H9 (cell line): ENCODE data around the gene COL27A1. TPM values are rescaled to one million over a fixed set of nuclear protein-coding genes. Genes with fewer than 3 reads are reported as not detected.

Experiments
- DNase-seq: peaks from one replicate; pipeline ENCODE4 v3.0.0-alpha.2; 2017
- H2AFZ ChIP-seq: one replicate; pipeline ENCODE4 v1.6.1; 2013; ENCODE audit warnings: mild to moderate bottlenecking, low read length, control low read depth, moderate library complexity
- H2AK5ac ChIP-seq: 2 replicates; pipeline ENCODE4 v1.6.1; 2013; ENCODE audit warnings: low read length, control low read depth, mixed read lengths; ENCODE audit not compliant: insufficient read length
- H2BK120ac ChIP-seq: one replicate; pipeline ENCODE4 v1.6.1; 2013; ENCODE audit warnings: low read depth, mild to moderate bottlenecking, low read length, control low read depth, inconsistent platforms; ENCODE audit not compliant: poor library complexity, severe bottlenecking
- H2BK12ac ChIP-seq: 2 replicates; pipeline ENCODE4 v1.6.1; 2013; ENCODE audit warnings: low read length, control low read depth, mixed read lengths, low read depth; ENCODE audit not compliant: insufficient read length
- H2BK15ac ChIP-seq: 2 replicates; pipeline ENCODE4 v1.6.1; 2013; ENCODE audit warnings: low read depth, low read length, control low read depth
- H2BK20ac ChIP-seq: one replicate; pipeline ENCODE4 v1.6.1; 2013; ENCODE audit warnings: low read depth, mild to moderate bottlenecking, low read length, control low read depth, inconsistent platforms; ENCODE audit not compliant: poor library complexity, severe bottlenecking
- H2BK5ac ChIP-seq: 2 replicates; pipeline ENCODE4 v1.6.1; 2013; ENCODE audit warnings: low read length, control low read depth, mixed read lengths; ENCODE audit not compliant: insufficient read length
- H3K14ac ChIP-seq: 2 replicates; pipeline ENCODE4 v1.6.1; 2013; ENCODE audit warnings: low read length, control low read depth; ENCODE audit not compliant: insufficient read depth
- H3K18ac ChIP-seq: 2 replicates; pipeline ENCODE4 v1.6.1; 2013; ENCODE audit warnings: low read depth, mild to moderate bottlenecking, mixed read lengths, low read length, control low read depth; ENCODE audit not compliant: insufficient read length
- H3K23ac ChIP-seq: 2 replicates; pipeline ENCODE4 v1.6.1; 2013; ENCODE audit warnings: low read length, control low read depth, mixed read lengths, low read depth; ENCODE audit not compliant: insufficient read length
- H3K23me2 ChIP-seq: 2 replicates; pipeline ENCODE4 v1.6.1; 2013; ENCODE audit warnings: low read depth, mild to moderate bottlenecking, mixed read lengths, low read length, control low read depth; ENCODE audit not compliant: insufficient read length, poor library complexity, severe bottlenecking
- H3K27ac ChIP-seq: 2 replicates; pipeline ENCODE4 v1.5.1; 2013; ENCODE audit warnings: low read length, control low read depth, mixed read lengths, low read depth; ENCODE audit not compliant: insufficient read length
- H3K27me3 ChIP-seq: 2 replicates; pipeline ENCODE4 v1.6.1; 2013; ENCODE audit warnings: low read length, control low read depth, inconsistent platforms; ENCODE audit not compliant: insufficient read depth
- H3K4ac ChIP-seq: 2 replicates; pipeline ENCODE4 v1.6.1; 2013; ENCODE audit warnings: low read depth, mild to moderate bottlenecking, control low read depth, inconsistent platforms, low read length, moderate library complexity
- H3K4me1 ChIP-seq: 2 replicates; pipeline ENCODE4 v1.6.1; 2013; ENCODE audit warnings: low read length, control low read depth, inconsistent platforms; ENCODE audit not compliant: insufficient read depth
- H3K4me2 ChIP-seq: 2 replicates; pipeline ENCODE4 v1.6.1; 2013; ENCODE audit warnings: low read length, control low read depth, mixed read lengths; ENCODE audit not compliant: insufficient read length, insufficient read depth
- H3K56ac ChIP-seq: 2 replicates; pipeline ENCODE4 v1.6.1; 2013; ENCODE audit warnings: low read depth, mild to moderate bottlenecking, mixed read lengths, low read length, control low read depth; ENCODE audit not compliant: insufficient read length
- H3K79me1 ChIP-seq: 2 replicates; pipeline ENCODE4 v1.6.1; 2013; ENCODE audit warnings: low read depth, mild to moderate bottlenecking, moderate library complexity, low read length, control low read depth, inconsistent platforms; ENCODE audit not compliant: insufficient read depth, poor library complexity, severe bottlenecking
- H3K79me2 ChIP-seq: 2 replicates; pipeline ENCODE4 v1.6.1; 2013; ENCODE audit warnings: low read length, control low read depth, inconsistent platforms; ENCODE audit not compliant: insufficient read depth
- H3K9ac ChIP-seq: 2 replicates; pipeline ENCODE4 v1.6.1; 2013; ENCODE audit warnings: low read length, control low read depth, mixed read lengths; ENCODE audit not compliant: insufficient read length; ENCODE audit errors: extremely low read depth
- H3K9me3 ChIP-seq: one replicate; pipeline ENCODE4 v1.6.1; 2013; ENCODE audit warnings: low read depth, low read length, inconsistent platforms; ENCODE audit not compliant: control insufficient read depth
- H3T11ph ChIP-seq: one replicate; pipeline ENCODE4 v1.6.1; 2013; ENCODE audit warnings: mild to moderate bottlenecking, low read length, control low read depth, inconsistent platforms
- H4K20me1 ChIP-seq: one replicate; pipeline ENCODE4 v1.6.1; 2013; ENCODE audit not compliant: control insufficient read depth, insufficient read length, insufficient read depth
- H4K5ac ChIP-seq: 2 replicates; pipeline ENCODE4 v1.6.1; 2013; ENCODE audit warnings: low read depth, mild to moderate bottlenecking, mixed read lengths, low read length, control low read depth; ENCODE audit not compliant: insufficient read length
- H4K8ac ChIP-seq: replicated peaks from 2 replicates; pipeline ENCODE4 v1.6.1; 2013; ENCODE audit warnings: low read length, control low read depth, mixed read lengths, low read depth; ENCODE audit not compliant: insufficient read length
- H4K91ac ChIP-seq: 2 replicates; pipeline ENCODE4 v1.6.1; 2013; ENCODE audit warnings: low read depth, mild to moderate bottlenecking, moderate library complexity, mixed read lengths, low read length, control low read depth; ENCODE audit not compliant: insufficient read length
- H3K27ac Mint-ChIP-seq, 3 experiments: 2 replicates in 2 of 3; 3 replicates in 1 of 3; pipeline ENCODE4 v1.8.0; 2020 to 2021; ENCODE audit warnings: mixed read lengths in 3 of 3, mild to moderate bottlenecking in 1 of 3, moderate library complexity in 1 of 3
- H3K27me3 Mint-ChIP-seq: 2 replicates; pipeline ENCODE4 v1.8.0; 2021; ENCODE audit warnings: low read depth, mild to moderate bottlenecking, moderate library complexity, mixed read lengths
- H3K36me3 Mint-ChIP-seq, 3 experiments: 2 replicates in 2 of 3; 3 replicates in 1 of 3; pipeline ENCODE4 v1.8.0; 2020 to 2021; ENCODE audit warnings: low read depth in 3 of 3, mixed read lengths in 3 of 3; ENCODE audit not compliant: insufficient read depth in 1 of 3
- H3K4me1 Mint-ChIP-seq, 2 experiments: 2 replicates each; pipeline ENCODE4 v1.8.0; 2020; ENCODE audit warnings: mixed read lengths in 2 of 2
- H3K4me3 Mint-ChIP-seq, 2 experiments: 2 replicates in 1 of 2; 3 replicates in 1 of 2; pipeline ENCODE4 v1.8.0; 2020 to 2021; ENCODE audit warnings: mild to moderate bottlenecking in 2 of 2, mixed read lengths in 2 of 2, moderate library complexity in 1 of 2
- H3K9me3 Mint-ChIP-seq, 2 experiments: 2 replicates in 1 of 2; 3 replicates in 1 of 2; pipeline ENCODE4 v1.8.0; 2020; ENCODE audit warnings: mild to moderate bottlenecking in 2 of 2, mixed read lengths in 2 of 2, moderate library complexity in 1 of 2
- CTCF ChIP-seq: fragments of 200-600 bp; sonication (generic); conservative IDR thresholded peaks from 3 replicates; pipeline ENCODE4 v1.8.0; 2021; ENCODE audit warnings: antibody characterized with exemption, mild to moderate bottlenecking
- WGBS: extraction: QIAGEN DNeasy Blood & Tissue Kit; methylation state at CpG from one replicate; pipeline ENCODE4 v1.1.7; 2013; ENCODE audit warnings: missing lambda C conversion rate, low lambda C conversion rate, mixed read lengths; ENCODE audit not compliant: insufficient read length; ENCODE audit errors: extremely low coverage; 5-methylcytosine and 5-hydroxymethylcytosine counted together
- total RNA-seq: library from RNA; stranded (reverse); gene quantifications from 2 replicates; pipeline ENCODE4 v1.2.1, GENCODE V29; 2021

Gene COL27A1
- total RNA-seq, 1 experiment from 2014 or later, result 17.9 TPM

GRCh38 chr9:114304416-114305188, 149.3 kb downstream of the COL27A1 start:
- H3K14ac ChIP-seq, result no peak overlapping the region; the same call in 1 of the 2 replicates
- Mint-ChIP-seq H3K27ac (no peak overlapping the region), H3K4me3 (no peak overlapping the region), H3K36me3 (no peaks in the 10 kb centered on the region; a peak in 1 of 7 replicates), H3K27me3 (no peaks in the 10 kb centered on the region), H3K9me3 (no peaks in the 10 kb centered on the region), H3K4me1 (peaks cover 4 to 7% of the 10 kb centered on the region in 2 experiments; a peak in 2 of 4 replicates)
- H2BK12ac ChIP-seq, result no peak overlapping the region
- no peaks in the 10 kb centered on the region for H3K27me3 ChIP-seq
- H2AFZ ChIP-seq, result no peak overlapping the region
- no peak overlapping the region for H3K4me2 ChIP-seq
- no peak for TF ChIP-seq CTCF
- no peaks in the 10 kb centered on the region for H3K4me1 ChIP-seq
- H4K20me1 ChIP-seq, result no peaks in the 10 kb centered on the region
- H3K79me1 ChIP-seq, result no peaks in the 10 kb centered on the region
- no peak overlapping the region for H3T11ph ChIP-seq
- no peak overlapping the region for H3K9ac ChIP-seq
- H3K56ac ChIP-seq, result no peak overlapping the region
- no peak overlapping the region for H3K23ac ChIP-seq
- H3K79me2 ChIP-seq, result no peaks in the 10 kb centered on the region
- no peaks in the 10 kb centered on the region for H3K23me2 ChIP-seq
- H2BK20ac ChIP-seq, result no peak overlapping the region
- H2BK120ac ChIP-seq, result no peak overlapping the region
- H2AK5ac ChIP-seq, result no peak overlapping the region
- H3K18ac ChIP-seq, result no peak overlapping the region
- DNase-seq, result no peak
- no peak overlapping the region for H4K5ac ChIP-seq
- no peak overlapping the region for H4K8ac ChIP-seq
- H2BK5ac ChIP-seq, result no peak overlapping the region
- no peaks in the 10 kb centered on the region for H3K9me3 ChIP-seq
- no peak overlapping the region for H2BK15ac ChIP-seq
- no peak overlapping the region for H4K91ac ChIP-seq
- H3K4ac ChIP-seq, result no peak overlapping the region
- WGBS, result no CpG with 5 or more reads among the region's 10 CpGs
- no peak overlapping the region for H3K27ac ChIP-seq
